Hepatocyte (in vitro differentiated cells): Measurements from ENCODE around the gene PITX3.

Source experiments
- EZH2 ChIP-seq: fragments of 200-600 bp; sonication (generic); IDR thresholded peaks from 2 replicates; pipeline ENCODE4 v1.6.1; 2016; ENCODE audit warnings: antibody characterized with exemption, mild to moderate bottlenecking, borderline replicate concordance
- TF ChIP-seq, protein P1 (sequence below): fragments of 200-600 bp; sonication (generic); IDR thresholded peaks from 2 replicates; pipeline ENCODE4 v1.5.1; 2016; ENCODE audit warnings: antibody characterized with exemption, mild to moderate bottlenecking; ENCODE audit not compliant: poor library complexity

- TF ChIP-seq, protein P1, sequence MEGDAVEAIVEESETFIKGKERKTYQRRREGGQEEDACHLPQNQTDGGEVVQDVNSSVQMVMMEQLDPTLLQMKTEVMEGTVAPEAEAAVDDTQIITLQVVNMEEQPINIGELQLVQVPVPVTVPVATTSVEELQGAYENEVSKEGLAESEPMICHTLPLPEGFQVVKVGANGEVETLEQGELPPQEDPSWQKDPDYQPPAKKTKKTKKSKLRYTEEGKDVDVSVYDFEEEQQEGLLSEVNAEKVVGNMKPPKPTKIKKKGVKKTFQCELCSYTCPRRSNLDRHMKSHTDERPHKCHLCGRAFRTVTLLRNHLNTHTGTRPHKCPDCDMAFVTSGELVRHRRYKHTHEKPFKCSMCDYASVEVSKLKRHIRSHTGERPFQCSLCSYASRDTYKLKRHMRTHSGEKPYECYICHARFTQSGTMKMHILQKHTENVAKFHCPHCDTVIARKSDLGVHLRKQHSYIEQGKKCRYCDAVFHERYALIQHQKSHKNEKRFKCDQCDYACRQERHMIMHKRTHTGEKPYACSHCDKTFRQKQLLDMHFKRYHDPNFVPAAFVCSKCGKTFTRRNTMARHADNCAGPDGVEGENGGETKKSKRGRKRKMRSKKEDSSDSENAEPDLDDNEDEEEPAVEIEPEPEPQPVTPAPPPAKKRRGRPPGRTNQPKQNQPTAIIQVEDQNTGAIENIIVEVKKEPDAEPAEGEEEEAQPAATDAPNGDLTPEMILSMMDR = no peak
- no peak for TF ChIP-seq EZH2
Measured at GRCh38 chr10:102255404-102255803, 14.1 kb upstream of the PITX3 start.
